Lung (tissue), 12 donors: ENCODE measurements around the gene OR6K3. TPM values are rescaled to one million over a fixed set of nuclear protein-coding genes. Genes with fewer than 3 reads are reported as not detected.

Experiments
- ATAC-seq: fragments of 200-7000 bp; cut with Tn5 transposase; one replicate; pipeline ENCODE4 v1.9.1; 2020; ENCODE audit warnings: moderate number of reproducible peaks; ENCODE audit not compliant: insufficient read depth, low FRiP score
- DNase-seq, 3 donors: peaks; one replicate each; pipeline ENCODE4 v3.0.0-alpha.2; 2013 to 2017
- H3K27ac ChIP-seq, 2 donors: one replicate each; pipeline ENCODE4 v1.5.1; 2013; ENCODE audit warnings: mild to moderate bottlenecking in 2 of 2, moderate library complexity in 2 of 2, control low read depth in 1 of 2, inconsistent platforms in 1 of 2, low read depth in 1 of 2, low read length in 1 of 2
- H3K27me3 ChIP-seq, 3 donors: one replicate each; pipeline ENCODE4 v1.5.1; 2013; ENCODE audit warnings: low read length in 2 of 3; ENCODE audit not compliant: control insufficient read depth in 3 of 3, insufficient read depth in 3 of 3
- H3K36me3 ChIP-seq, 4 donors: one replicate each; pipeline ENCODE4 v1.5.1; 2013; ENCODE audit warnings: low read length in 4 of 4, mild to moderate bottlenecking in 1 of 4, moderate library complexity in 1 of 4; ENCODE audit not compliant: control insufficient read depth in 4 of 4, insufficient read depth in 4 of 4
- H3K4me1 ChIP-seq, 5 donors: one replicate each; pipeline ENCODE4 v1.5.1; 2013; ENCODE audit warnings: low read length in 5 of 5, mild to moderate bottlenecking in 2 of 5, moderate library complexity in 1 of 5; ENCODE audit not compliant: control insufficient read depth in 5 of 5, insufficient read depth in 5 of 5
- H3K4me3 ChIP-seq: one replicate; pipeline ENCODE4 v1.5.1; 2013; ENCODE audit warnings: mild to moderate bottlenecking, control low read depth, moderate library complexity
- H3K9ac ChIP-seq, 2 donors: one replicate each; pipeline ENCODE4 v1.5.1; 2013; ENCODE audit warnings: low read length in 2 of 2, control low read depth in 1 of 2; ENCODE audit not compliant: insufficient read depth in 1 of 2
- H3K9me3 ChIP-seq, 4 donors: one replicate each; pipeline ENCODE4 v1.5.1; 2013; ENCODE audit warnings: low read length in 3 of 4, mild to moderate bottlenecking in 1 of 4, moderate library complexity in 1 of 4; ENCODE audit not compliant: control insufficient read depth in 4 of 4, insufficient read depth in 3 of 4
- CTCF ChIP-seq: IDR thresholded peaks from 2 replicates; pipeline ENCODE4 v1.5.1; 2012; ENCODE audit warnings: mild to moderate bottlenecking; ENCODE audit errors: control extremely low read depth, extremely low read depth
- WGBS, 2 donors: extraction: QIAGEN DNeasy Blood & Tissue Kit; methylation state at CpG; one replicate each; pipeline ENCODE4 v1.1.7; 2013; 5-methylcytosine and 5-hydroxymethylcytosine counted together
- polyA plus RNA-seq, 2 donors: library from polyadenylated mRNA; stranded (reverse); fragments of 200-250 nt; gene quantifications; one replicate each; pipeline ENCODE4 v1.2.1, GENCODE V29; 2013
- total RNA-seq, 2 donors: library from RNA; depleted of rRNA in 1 of 2; stranded (reverse); fragments of >200 nt in 1 of 2; gene quantifications; one replicate each; pipeline ENCODE4 v1.2.1, GENCODE V29; 2014 to 2021
- donor health status: control.
- donor health status: control.
- donor health status: Bipolar disorder and iron deficiency.
- donor health status: healthy.
- donor health status: DM: yes; HTN: yes; CAD: no.

Gene OR6K3
- total and polyA plus RNA-seq, 4 donors: 0.06 to 0.12 (median 0.09) TPM; not detected in 1

- no peak overlapping the region for H3K9ac ChIP-seq
- no peak overlapping the region for H3K4me3 ChIP-seq
- WGBS, 2 donors: 65% methylated on average over 3 of the region's 3 CpGs
- H3K36me3 ChIP-seq: no peaks in the 10 kb centered on the region
- no peak for TF ChIP-seq CTCF
- no peaks in the 10 kb centered on the region for H3K4me1 ChIP-seq
- H3K27ac ChIP-seq: no peak overlapping the region
- H3K27me3 ChIP-seq: no peaks in the 10 kb centered on the region
- H3K9me3 ChIP-seq: no peaks in the 10 kb centered on the region
- no peak for ATAC-seq
- no peak for DNase-seq
Measured at GRCh38 chr1:158728510-158729225, 8.1 kb upstream of the OR6K3 start.

GRCh38 chr1:158724442-158724841 is 3.9 kb upstream of the OR6K3 start:
- 96 to 98% methylated on average over 5 of the region's 5 CpGs for WGBS, 2 donors
- DNase-seq (no peak), ATAC-seq (no peak)
- Histone ChIP-seq H3K36me3 (no peaks in the 10 kb centered on the region), H3K4me1 (no peaks in the 10 kb centered on the region), H3K9ac (no peak overlapping the region), H3K9me3 (no peaks in the 10 kb centered on the region), H3K27me3 (no peaks in the 10 kb centered on the region), H3K27ac (no peak overlapping the region), H3K4me3 (no peak overlapping the region)
- no peak for TF ChIP-seq CTCF

GRCh38 chr1:158719664-158720063 is 856 bp downstream of the OR6K3 start:
- H3K9ac ChIP-seq: no peak overlapping the region
- no peaks in the 10 kb centered on the region for H3K36me3 ChIP-seq
- H3K4me1 ChIP-seq: no peaks in the 10 kb centered on the region
- no peak for DNase-seq
- H3K27ac ChIP-seq: no peak overlapping the region
- no peaks in the 10 kb centered on the region for H3K9me3 ChIP-seq
- ATAC-seq: no peak
- H3K27me3 ChIP-seq: no peaks in the 10 kb centered on the region
- TF ChIP-seq CTCF: no peak
- WGBS, 2 donors: 60 to 67% methylated on average over 3 of the region's 3 CpGs
- no peak overlapping the region for H3K4me3 ChIP-seq

- TF ChIP-seq CTCF: no peak
- no peak overlapping the region for H3K9ac ChIP-seq
- H3K27me3 ChIP-seq: no peaks in the 10 kb centered on the region
- no peak overlapping the region for H3K27ac ChIP-seq
- H3K9me3 ChIP-seq: no peaks in the 10 kb centered on the region
- WGBS, 2 donors: 83 to 85% methylated on average over 6 of the region's 6 CpGs
- H3K4me1 ChIP-seq: no peaks in the 10 kb centered on the region
- no peaks in the 10 kb centered on the region for H3K36me3 ChIP-seq
- no peak overlapping the region for H3K4me3 ChIP-seq
- ATAC-seq: no peak
- DNase-seq: no peak
Measured at GRCh38 chr1:158717344-158717743, 3.2 kb downstream of the OR6K3 start.
